ENCODE measurements around the gene RHEB. TPM values are rescaled to one million over a fixed set of nuclear protein-coding genes. Genes with fewer than 3 reads are reported as not detected.

RHEB gene
- total and polyA plus RNA-seq, 2 of the 13 experiments (the other 11 are each of a cell fraction or from before 2014, with no cell fraction given): 55.0 to 77.6 TPM

GRCh38 chr7:151518105-151518946 is 1.4 kb downstream of the RHEB start:
- Histone ChIP-seq H3K79me2 (ENCODE audit: insufficient read depth, low read length) (peaks cover 56% of the 10 kb centered on the region), H3K36me3 (replicated peaks in 1 of 2; ENCODE audit: control insufficient read depth in 1 of 2, insufficient read depth in 2 of 2, low read length in 2 of 2) (no peaks in the 10 kb centered on the region), H3K9me3 (ENCODE audit: low read length) (no peaks in the 10 kb centered on the region), H3K27ac (ENCODE audit: extremely low read length, insufficient read depth, low read length) (peak overlapping the region; percentile 80), H3K27me3 (ENCODE audit: control insufficient read depth in 1 of 2, insufficient read depth in 2 of 2, low read length in 2 of 2) (no peaks in the 10 kb centered on the region; a peak in 1 of 5 replicates), H3K4me2 (ENCODE audit: low read depth, low read length) (peak overlapping the region; percentile 94), H3K9ac (ENCODE audit: insufficient read depth, low read depth, low read length) (peak overlapping the region; percentile 92), H3K4me3 (replicated peaks in 1 of 3; ENCODE audit: insufficient read depth in 1 of 3, low read depth in 2 of 3, low read length in 3 of 3) (peak overlapping the region; percentile 64 to 89 (median 75)), H2AFZ (ENCODE audit: low read length) (no peak overlapping the region), H4K20me1 (ENCODE audit: insufficient read depth, low read length) (peaks cover 54% of the 10 kb centered on the region), H3K4me1 (ENCODE audit: insufficient read depth, low read length) (peaks cover 54% of the 10 kb centered on the region)
- peak; percentile 58 for ATAC-seq
- TSS peak; percentile 76 for BruUV-seq (replicated peaks)
- WGBS (ENCODE audit: low lambda C conversion rate): 3% methylated on average over 35 of the region's 36 CpGs
- POLR2A ChIA-PET: no interaction called here
- no peak for FAIRE-seq
- in situ Hi-C loops (cut with HindIII; ENCODE audit: extremely low pct_ligation_motif_present, low pct_unique_long_range_greater_than_20kb): no loop called here
- DNase-seq (ENCODE audit: low spot score): peak; percentile 44
- intact Hi-C loops (cut with micrococcal nuclease; ENCODE audit: unreplicated experiment): no loop called here
- CTCF ChIA-PET (ENCODE audit: low intra/inter-chr PET ratio, low total read pairs): no interaction called here
- TF ChIP-seq ZNF292 (CRISPR knock-in tag; IDR thresholded peaks at IDR 0.05; ENCODE audit: borderline replicate concordance, low read depth) (peak; percentile 65), HHEX (CRISPR knock-in tag; IDR thresholded peaks at IDR 0.05) (no peak), MED8 (CRISPR knock-in tag; IDR thresholded peaks at IDR 0.05; ENCODE audit: insufficient replicate concordance) (no peak), ZNF253 (CRISPR knock-in tag; IDR thresholded peaks at IDR 0.05; ENCODE audit: borderline replicate concordance) (0 out of 2 replicates have a peak, but pooled peaks have one; percentile 21), FOSL2 (CRISPR knock-in tag; IDR thresholded peaks at IDR 0.05) (peak; percentile 59), ZNF616 (CRISPR knock-in tag; IDR thresholded peaks at IDR 0.05; ENCODE audit: low read depth) (no peak), TERF1 (CRISPR knock-in tag; IDR thresholded peaks at IDR 0.05) (no peak), SAP130 (CRISPR knock-in tag; IDR thresholded peaks at IDR 0.05; ENCODE audit: low read depth) (peak; percentile 71), ZFP91 (CRISPR knock-in tag; IDR thresholded peaks at IDR 0.05; ENCODE audit: borderline replicate concordance) (peak; percentile 39; the same call in 1 of the 2 replicates), SMAD3 (CRISPR knock-in tag; IDR thresholded peaks at IDR 0.05) (no peak), ZNF337 (CRISPR knock-in tag; IDR thresholded peaks at IDR 0.05; ENCODE audit: borderline replicate concordance, low read depth) (no peak), SMC3 (IDR thresholded peaks at IDR 0.05; ENCODE audit: low read length) (0 out of 2 replicates have a peak, but pooled peaks have one; percentile 6), ZBTB8A (CRISPR knock-in tag; IDR thresholded peaks at IDR 0.05; ENCODE audit: borderline replicate concordance, low read depth) (no peak), HDAC1 (CRISPR knock-in tag; IDR thresholded peaks at IDR 0.05) (peak; percentile 58), CC2D1A (CRISPR knock-in tag; IDR thresholded peaks at IDR 0.05) (no peak), ARID4A (CRISPR knock-in tag; IDR thresholded peaks at IDR 0.05; ENCODE audit: borderline replicate concordance) (peak; percentile 29; the same call in 1 of the 2 replicates)

Measured in HepG2 (cell line).